ENCODE data around the gene APOBEC3A. TPM values are rescaled to one million over a fixed set of nuclear protein-coding genes. Genes with fewer than 3 reads are reported as not detected.

APOBEC3A gene
- polyA plus RNA-seq, 1 of the 3 experiments (the other 2 are of a cell fraction): not detected

DNA sequence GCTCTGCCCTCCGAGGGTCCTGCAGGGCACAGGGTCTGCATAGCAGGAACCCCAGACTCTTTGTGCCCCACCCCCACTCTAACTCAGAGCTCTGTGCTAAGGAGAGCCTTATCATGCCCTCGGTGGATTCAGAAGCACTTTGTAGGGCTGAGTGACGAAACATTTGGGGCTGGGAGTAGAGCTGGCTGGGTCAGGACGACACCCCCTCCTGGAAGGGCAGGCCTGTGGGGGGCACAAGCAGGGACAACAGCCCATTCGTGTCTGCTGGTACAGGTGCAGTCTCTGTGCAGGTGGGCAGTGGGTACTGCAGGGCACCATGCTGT is 8.9 kb downstream of the APOBEC3A start:
- DNase-seq: no peak
- Histone ChIP-seq H3K9ac (no peak overlapping the region), H3K4me2 (no peak overlapping the region), H3K4me3 (ENCODE audit: low read depth in 2 of 2, low read length in 1 of 2) (no peak overlapping the region), H3K36me3 (replicated peaks in 1 of 2; ENCODE audit: control insufficient read depth in 1 of 2, insufficient read depth in 2 of 2, low read length in 1 of 2) (no peaks in the 10 kb centered on the region), H3F3A (replicated peaks; ENCODE audit: insufficient read depth) (no peaks in the 10 kb centered on the region), H3K27ac (ENCODE audit: low read depth in 2 of 2, low read length in 1 of 2) (no peak overlapping the region), H3K9me2 (no peaks in the 10 kb centered on the region), H3K4me1 (ENCODE audit: control insufficient read depth in 1 of 2, insufficient read depth in 2 of 2, low read depth in 1 of 2, low read length in 1 of 2) (no peaks in the 10 kb centered on the region), H4K20me1 (ENCODE audit: insufficient read depth) (no peaks in the 10 kb centered on the region), H2AFZ (ENCODE audit: low read depth) (no peak overlapping the region), H3K79me2 (ENCODE audit: insufficient read depth) (no peaks in the 10 kb centered on the region), H3K27me3 (ENCODE audit: insufficient read depth) (no peaks in the 10 kb centered on the region), H3K9me3 (no peaks in the 10 kb centered on the region)
- POLR2A ChIA-PET: no interaction called here
- TF ChIP-seq POLR2AphosphoS5 (IDR thresholded peaks at IDR 0.05; ENCODE audit: low read depth, low read length): no peak
- TF ChIP-seq, protein P1, sequence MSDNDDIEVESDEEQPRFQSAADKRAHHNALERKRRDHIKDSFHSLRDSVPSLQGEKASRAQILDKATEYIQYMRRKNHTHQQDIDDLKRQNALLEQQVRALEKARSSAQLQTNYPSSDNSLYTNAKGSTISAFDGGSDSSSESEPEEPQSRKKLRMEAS (IDR thresholded peaks at IDR 0.05; ENCODE audit: low read depth): no peak
- no peak for TF ChIP-seq MXI1 (IDR thresholded peaks at IDR 0.05; ENCODE audit: low read depth, low read length)
- TF ChIP-seq GABPA (IDR thresholded peaks at IDR 0.05; ENCODE audit: low read depth): no peak
- TF ChIP-seq MEF2A (IDR thresholded peaks at IDR 0.05; ENCODE audit: borderline replicate concordance, low read depth): no peak
- no peak for TF ChIP-seq RXRA (IDR thresholded peaks at IDR 0.05; ENCODE audit: borderline replicate concordance, low read depth)
- no peak for TF ChIP-seq FOSL2 (IDR thresholded peaks at IDR 0.05; ENCODE audit: borderline replicate concordance, low read depth)
- TF ChIP-seq, protein P2, sequence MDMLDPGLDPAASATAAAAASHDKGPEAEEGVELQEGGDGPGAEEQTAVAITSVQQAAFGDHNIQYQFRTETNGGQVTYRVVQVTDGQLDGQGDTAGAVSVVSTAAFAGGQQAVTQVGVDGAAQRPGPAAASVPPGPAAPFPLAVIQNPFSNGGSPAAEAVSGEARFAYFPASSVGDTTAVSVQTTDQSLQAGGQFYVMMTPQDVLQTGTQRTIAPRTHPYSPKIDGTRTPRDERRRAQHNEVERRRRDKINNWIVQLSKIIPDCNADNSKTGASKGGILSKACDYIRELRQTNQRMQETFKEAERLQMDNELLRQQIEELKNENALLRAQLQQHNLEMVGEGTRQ (IDR thresholded peaks at IDR 0.05; ENCODE audit: borderline replicate concordance, low read depth, low read length): no peak
- no peak for TF ChIP-seq JUND (IDR thresholded peaks at IDR 0.05)
- TF ChIP-seq, protein P3, sequence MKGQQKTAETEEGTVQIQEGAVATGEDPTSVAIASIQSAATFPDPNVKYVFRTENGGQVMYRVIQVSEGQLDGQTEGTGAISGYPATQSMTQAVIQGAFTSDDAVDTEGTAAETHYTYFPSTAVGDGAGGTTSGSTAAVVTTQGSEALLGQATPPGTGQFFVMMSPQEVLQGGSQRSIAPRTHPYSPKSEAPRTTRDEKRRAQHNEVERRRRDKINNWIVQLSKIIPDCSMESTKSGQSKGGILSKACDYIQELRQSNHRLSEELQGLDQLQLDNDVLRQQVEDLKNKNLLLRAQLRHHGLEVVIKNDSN (IDR thresholded peaks at IDR 0.05; ENCODE audit: borderline replicate concordance, low read depth): no peak
- no peak for TF ChIP-seq CHD2 (IDR thresholded peaks at IDR 0.05; ENCODE audit: low read length, partially characterized antibody)
- TF ChIP-seq TCF12 (IDR thresholded peaks at IDR 0.05): no peak
- TF ChIP-seq, protein P4, sequence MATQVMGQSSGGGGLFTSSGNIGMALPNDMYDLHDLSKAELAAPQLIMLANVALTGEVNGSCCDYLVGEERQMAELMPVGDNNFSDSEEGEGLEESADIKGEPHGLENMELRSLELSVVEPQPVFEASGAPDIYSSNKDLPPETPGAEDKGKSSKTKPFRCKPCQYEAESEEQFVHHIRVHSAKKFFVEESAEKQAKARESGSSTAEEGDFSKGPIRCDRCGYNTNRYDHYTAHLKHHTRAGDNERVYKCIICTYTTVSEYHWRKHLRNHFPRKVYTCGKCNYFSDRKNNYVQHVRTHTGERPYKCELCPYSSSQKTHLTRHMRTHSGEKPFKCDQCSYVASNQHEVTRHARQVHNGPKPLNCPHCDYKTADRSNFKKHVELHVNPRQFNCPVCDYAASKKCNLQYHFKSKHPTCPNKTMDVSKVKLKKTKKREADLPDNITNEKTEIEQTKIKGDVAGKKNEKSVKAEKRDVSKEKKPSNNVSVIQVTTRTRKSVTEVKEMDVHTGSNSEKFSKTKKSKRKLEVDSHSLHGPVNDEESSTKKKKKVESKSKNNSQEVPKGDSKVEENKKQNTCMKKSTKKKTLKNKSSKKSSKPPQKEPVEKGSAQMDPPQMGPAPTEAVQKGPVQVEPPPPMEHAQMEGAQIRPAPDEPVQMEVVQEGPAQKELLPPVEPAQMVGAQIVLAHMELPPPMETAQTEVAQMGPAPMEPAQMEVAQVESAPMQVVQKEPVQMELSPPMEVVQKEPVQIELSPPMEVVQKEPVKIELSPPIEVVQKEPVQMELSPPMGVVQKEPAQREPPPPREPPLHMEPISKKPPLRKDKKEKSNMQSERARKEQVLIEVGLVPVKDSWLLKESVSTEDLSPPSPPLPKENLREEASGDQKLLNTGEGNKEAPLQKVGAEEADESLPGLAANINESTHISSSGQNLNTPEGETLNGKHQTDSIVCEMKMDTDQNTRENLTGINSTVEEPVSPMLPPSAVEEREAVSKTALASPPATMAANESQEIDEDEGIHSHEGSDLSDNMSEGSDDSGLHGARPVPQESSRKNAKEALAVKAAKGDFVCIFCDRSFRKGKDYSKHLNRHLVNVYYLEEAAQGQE (IDR thresholded peaks at IDR 0.05; ENCODE audit: low read depth, low read length): no peak
- no peak for TF ChIP-seq EP300 (IDR thresholded peaks at IDR 0.05; ENCODE audit: borderline replicate concordance in 1 of 2, low read depth in 1 of 2, low read length in 1 of 2)
- TF ChIP-seq FOXM1 (IDR thresholded peaks at IDR 0.05; ENCODE audit: low read depth): no peak
- no peak for TF ChIP-seq FOXJ3 (CRISPR knock-in tag; IDR thresholded peaks at IDR 0.05)
- TF ChIP-seq, protein P5, sequence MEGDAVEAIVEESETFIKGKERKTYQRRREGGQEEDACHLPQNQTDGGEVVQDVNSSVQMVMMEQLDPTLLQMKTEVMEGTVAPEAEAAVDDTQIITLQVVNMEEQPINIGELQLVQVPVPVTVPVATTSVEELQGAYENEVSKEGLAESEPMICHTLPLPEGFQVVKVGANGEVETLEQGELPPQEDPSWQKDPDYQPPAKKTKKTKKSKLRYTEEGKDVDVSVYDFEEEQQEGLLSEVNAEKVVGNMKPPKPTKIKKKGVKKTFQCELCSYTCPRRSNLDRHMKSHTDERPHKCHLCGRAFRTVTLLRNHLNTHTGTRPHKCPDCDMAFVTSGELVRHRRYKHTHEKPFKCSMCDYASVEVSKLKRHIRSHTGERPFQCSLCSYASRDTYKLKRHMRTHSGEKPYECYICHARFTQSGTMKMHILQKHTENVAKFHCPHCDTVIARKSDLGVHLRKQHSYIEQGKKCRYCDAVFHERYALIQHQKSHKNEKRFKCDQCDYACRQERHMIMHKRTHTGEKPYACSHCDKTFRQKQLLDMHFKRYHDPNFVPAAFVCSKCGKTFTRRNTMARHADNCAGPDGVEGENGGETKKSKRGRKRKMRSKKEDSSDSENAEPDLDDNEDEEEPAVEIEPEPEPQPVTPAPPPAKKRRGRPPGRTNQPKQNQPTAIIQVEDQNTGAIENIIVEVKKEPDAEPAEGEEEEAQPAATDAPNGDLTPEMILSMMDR (IDR thresholded peaks at IDR 0.05): no peak
- TF ChIP-seq, protein P6, sequence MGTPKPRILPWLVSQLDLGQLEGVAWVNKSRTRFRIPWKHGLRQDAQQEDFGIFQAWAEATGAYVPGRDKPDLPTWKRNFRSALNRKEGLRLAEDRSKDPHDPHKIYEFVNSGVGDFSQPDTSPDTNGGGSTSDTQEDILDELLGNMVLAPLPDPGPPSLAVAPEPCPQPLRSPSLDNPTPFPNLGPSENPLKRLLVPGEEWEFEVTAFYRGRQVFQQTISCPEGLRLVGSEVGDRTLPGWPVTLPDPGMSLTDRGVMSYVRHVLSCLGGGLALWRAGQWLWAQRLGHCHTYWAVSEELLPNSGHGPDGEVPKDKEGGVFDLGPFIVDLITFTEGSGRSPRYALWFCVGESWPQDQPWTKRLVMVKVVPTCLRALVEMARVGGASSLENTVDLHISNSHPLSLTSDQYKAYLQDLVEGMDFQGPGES (IDR thresholded peaks at IDR 0.05; ENCODE audit: low read depth, low read length): no peak
- no peak for TF ChIP-seq YY1 (IDR thresholded peaks at IDR 0.05; ENCODE audit: low read depth)
- CTCF ChIA-PET: no interaction called here
- no CpG with 5 or more reads among the region's 5 CpGs for WGBS (ENCODE audit: low lambda C conversion rate)
